Stimulated activated CD8-positive, alpha-beta memory T cell treated with anti-CD3 and anti-CD28 coated beads, Interleukin-7, amount 100 ng/mL, for 1 hour (primary cell): ENCODE results near the gene MICOS13.
A peak's percentile ranks its signal among the peaks of the same experiment; 100 is the strongest.

Experiments
- DNase-seq, 2 donors: peaks; one replicate each; pipeline ENCODE4 v3.0.0-alpha.2; 2020; ENCODE audit warnings: low read depth in 2 of 2

Gene MICOS13

DNA sequence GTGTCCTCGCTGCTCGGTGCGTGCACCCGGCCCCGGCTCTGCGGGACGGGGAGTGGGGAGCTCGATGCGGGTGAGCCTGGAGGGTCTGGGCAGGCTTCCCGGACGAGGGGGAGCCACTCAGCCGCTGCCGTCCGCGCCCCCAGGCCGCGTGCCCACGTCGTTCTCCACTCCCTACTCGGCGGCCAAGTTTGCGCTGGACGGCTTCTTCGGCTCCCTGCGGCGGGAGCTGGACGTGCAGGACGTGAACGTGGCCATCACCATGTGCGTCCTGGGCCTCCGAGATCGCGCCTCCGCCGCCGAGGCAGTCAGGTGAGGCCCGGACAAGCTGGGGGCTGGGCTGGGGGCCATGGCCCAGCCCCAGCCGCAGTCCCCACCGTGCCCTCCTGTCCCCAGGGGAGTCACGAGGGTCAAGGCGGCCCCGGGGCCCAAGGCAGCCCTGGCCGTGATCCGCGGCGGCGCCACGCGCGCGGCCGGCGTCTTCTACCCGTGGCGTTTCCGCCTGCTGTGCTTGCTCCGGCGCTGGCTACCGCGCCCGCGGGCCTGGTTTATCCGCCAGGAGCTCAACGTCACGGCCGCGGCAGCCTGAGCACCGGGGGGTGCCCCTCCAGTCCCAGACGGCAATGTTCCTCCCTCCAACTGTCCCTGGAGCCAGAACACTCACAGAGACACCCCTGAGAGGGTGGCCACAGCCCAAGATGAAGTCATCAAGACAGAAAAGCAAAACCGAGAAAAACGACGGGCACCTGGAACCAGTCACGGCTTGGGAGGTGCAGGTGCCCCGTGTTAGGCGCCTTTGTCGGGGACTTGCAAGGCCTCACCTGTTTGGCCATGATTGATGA, 7.3 kb upstream of the MICOS13 start:
- no peak for DNase-seq

GRCh38 chr19:5686647-5687359, 6.5 kb upstream of the MICOS13 start:
- peak; percentile 92 to 95 for DNase-seq

- no peak for DNase-seq
Observed at GRCh38 chr19:5686326-5686646, 6.0 kb upstream of the MICOS13 start.

- DNase-seq, result no peak
Observed at GRCh38 chr19:5684694-5685430, 4.5 kb upstream of the MICOS13 start.

- no peak for DNase-seq
Observed at GRCh38 chr19:5683177-5683886, 3.0 kb upstream of the MICOS13 start.

DNA sequence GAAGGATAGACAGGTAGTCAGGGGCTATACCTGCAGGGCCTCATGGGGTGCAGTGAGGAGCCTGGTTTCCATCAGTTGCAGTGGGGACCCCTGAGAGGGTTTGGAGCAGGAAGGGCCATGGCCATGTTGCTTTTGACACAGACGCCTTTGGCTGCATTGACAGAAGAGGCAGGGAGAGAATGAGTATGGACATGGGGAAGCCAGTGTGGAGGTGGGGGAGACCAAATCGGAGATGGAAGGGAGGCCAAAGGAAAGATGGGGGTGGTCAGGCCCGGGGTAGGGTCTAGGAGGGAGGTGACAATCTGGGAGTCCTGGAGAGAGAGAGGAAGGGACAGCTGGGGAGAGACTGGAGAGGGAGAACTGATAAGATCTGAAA, 1.8 kb upstream of the MICOS13 start:
- no peak for DNase-seq

DNA sequence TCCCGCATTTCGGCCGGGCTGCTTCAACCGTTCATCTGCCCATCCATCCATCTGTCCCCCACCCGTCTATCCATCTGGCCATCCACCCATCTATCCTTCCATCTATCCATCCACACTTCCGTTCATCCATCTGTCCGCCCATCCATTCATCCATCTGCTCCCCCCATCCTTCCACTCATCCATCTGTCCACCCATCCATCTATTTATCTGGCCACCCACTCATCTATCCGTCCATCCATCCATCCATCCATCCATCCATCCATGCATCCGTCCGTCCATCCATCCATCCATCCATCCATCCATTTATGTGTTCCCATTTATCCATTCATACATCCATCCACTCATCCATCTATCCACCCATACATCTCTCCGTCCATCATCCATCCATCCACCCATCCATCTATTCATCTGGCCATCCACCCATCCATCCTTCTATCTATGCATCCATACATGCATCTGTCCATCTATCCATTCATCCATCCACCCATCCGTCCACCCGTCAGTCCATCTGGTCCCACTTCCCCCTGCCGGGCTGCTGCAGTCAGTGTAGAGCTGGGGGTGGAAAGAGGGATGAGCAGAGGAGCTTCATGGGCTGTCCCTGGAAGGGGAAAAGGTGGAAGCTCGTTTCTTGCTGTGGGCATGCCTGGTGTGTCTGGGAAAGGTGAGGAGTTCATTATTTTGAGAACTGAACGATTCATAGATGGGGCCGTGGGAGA, 1.2 kb upstream of the MICOS13 start:
- no peak for DNase-seq

GRCh38 chr19:5680084-5680436, 256 bp downstream of the MICOS13 start:
- DNase-seq, result no peak

GRCh38 chr19:5679289-5680083, 830 bp downstream of the MICOS13 start:
- DNase-seq, result no peak

GRCh38 chr19:5678071-5678718, 2.1 kb downstream of the MICOS13 start:
- DNase-seq, result no peak

DNA sequence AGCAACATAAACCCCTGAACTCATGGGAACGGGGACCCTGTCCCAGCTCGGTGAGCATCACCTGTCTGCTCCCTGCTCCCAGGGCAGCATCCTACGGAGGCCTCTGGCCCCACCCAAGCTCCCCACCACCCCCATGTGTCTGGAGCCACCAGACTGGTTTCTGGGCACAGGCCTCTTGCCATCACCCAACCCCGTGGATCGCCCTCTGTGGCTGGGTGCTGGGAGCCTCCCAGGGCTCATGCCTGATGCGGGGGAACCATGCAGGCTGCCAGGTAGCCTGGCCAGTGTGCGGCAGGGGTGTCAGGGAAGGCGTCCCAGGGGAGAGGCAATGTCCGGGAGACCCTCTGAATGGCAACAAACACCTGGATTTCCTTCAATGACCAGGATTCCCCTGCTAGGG, 2.7 kb downstream of the MICOS13 start:
- DNase-seq, result no peak

DNA sequence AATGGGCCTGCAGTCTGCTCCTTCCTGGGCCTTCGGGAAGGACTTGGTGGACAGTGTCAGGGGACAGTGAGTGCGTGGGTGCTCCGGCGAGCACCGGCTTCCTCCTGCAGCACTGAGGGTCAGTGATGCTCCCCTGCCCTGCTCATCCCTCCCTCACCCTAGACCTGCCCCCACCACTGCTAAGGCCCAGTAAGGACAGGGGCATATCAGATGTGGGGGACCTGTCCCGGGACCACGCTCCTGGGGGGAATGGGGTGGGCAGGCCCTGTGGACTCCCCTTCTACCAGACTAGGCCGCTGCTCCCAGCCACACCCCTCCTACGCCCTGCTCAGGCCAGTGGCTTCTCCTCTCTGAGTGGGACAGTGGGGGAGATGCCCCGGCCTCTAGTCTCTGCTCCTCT, 3.2 kb downstream of the MICOS13 start:
- no peak for DNase-seq

DNA sequence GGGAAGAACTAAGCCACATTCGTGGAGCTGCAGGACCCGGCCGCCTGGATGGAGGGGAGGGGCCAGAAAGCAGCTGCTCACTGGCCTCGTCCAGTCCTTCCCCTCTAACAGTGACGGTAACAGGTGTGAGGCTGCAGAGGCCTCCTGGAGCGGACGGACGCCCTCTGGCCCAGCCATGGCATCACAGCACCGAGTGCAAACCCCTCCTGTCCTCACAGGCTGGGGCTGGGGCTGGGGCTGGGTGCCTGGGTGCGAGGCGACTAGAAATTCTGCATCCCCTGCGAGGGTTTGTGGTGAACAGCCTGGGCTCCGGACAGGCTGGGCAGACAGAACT, 3.6 kb downstream of the MICOS13 start:
- DNase-seq, result no peak

DNA sequence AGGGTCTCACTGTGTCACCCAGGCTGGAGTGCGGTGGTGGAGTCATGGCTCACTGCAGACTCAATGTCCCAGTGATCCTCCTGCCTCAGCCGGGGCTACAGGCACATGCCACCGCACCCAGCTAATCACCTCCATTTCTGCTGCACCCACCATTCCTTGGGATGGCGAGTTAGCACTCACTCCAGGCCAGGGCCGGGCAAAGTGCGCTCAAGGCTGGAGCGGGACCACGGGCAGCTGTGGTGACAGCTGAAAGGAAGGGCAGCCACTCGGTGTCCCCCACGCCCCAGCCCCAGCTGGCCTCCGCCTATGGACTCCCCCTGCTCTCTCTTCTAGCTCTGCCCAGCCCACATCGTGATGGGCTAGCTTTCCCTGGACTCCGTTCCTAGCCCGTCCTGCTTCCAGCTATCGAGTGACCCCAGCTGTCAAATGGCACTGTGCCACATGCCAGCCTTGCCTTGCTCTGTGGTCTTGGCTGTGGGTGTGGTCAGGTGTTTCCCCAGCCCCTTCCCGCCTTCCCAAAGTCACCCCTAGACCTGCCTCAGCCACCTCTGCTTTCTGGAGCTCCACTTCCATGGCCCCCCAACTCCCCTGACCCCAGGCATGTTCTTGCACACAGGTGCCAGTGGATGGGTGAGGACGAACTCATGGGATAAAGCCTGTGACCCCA, 4.1 kb downstream of the MICOS13 start:
- no peak for DNase-seq

GRCh38 chr19:5674714-5675113, 5.6 kb downstream of the MICOS13 start:
- DNase-seq, result no peak

DNA sequence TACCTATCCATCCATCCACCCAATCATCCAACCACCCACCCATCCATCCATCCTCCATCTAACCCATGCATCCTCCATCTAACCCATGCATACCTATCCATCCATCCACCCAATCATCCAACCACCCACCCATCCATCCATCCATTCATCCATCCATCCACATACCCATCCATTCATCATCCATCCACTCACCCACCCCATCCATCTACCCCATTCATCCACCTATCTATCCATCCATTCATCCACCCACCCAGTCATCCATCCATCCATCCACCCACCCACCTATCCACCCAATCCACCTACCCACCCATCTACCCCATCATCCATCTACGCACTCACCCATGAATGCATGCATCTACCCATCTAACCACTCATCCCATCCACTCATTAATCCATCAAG, 6.6 kb downstream of the MICOS13 start:
- no peak for DNase-seq

DNA sequence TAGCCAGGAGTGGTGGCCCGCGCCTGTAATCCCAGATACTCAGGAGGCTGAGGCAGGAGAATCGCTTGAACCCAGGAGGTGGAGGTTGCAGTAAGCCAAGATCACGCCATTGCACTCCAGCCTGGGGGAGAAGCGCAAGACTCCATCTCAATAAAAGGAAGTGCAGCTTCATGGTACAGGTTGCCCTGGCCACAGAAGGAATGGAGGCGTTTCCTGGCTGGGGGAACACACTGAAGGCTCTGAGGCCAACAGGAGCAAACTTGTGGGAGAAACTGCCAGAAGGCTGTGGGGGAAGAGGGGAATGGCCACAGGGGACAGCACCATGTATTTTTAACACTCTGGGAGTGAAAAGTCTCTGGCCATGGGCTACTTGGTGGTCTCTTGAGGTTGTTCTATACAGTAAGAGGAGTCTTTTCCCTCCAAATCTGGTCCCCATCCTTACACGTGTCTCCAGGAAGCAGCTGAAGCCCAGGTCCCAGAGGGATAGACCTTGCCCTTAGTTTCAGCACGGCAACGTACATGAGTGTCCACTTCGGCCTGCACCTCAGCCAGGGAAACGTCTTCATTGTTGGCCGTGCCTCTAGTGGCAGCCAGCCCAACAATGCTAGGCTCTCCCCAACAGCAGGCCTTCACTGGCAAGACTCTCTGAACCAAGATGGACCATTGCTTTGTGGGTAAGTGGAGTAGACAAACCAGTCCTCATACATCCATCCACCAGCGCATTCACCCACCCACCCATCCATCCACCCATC, 7.4 kb downstream of the MICOS13 start:
- DNase-seq, result no peak

- no peak for DNase-seq
Observed at GRCh38 chr19:5671600-5671999, 8.7 kb downstream of the MICOS13 start.

GRCh38 chr19:5669212-5669611, 11.1 kb downstream of the MICOS13 start:
- DNase-seq, result no peak
